Activated CD4-positive, alpha-beta T cell treated with anti-CD3 and anti-CD28 coated beads, Interleukin-2, amount 10 ng/mL, durations not matched to agents 24 days and 14 days (primary cell): ENCODE measurements around the gene CHCHD3. TPM values are rescaled to one million over a fixed set of nuclear protein-coding genes. Genes with fewer than 3 reads are reported as not detected.

Experiments used
- DNase-seq: peaks from one replicate; pipeline ENCODE4 v3.0.0; 2022
- H3K27ac Mint-ChIP-seq: one replicate; pipeline ENCODE4 v1.8.0; 2022; ENCODE audit warnings: mild to moderate bottlenecking, mixed read lengths
- H3K27me3 Mint-ChIP-seq: one replicate; pipeline ENCODE4 v1.8.0; 2022; ENCODE audit warnings: mixed read lengths
- H3K36me3 Mint-ChIP-seq: one replicate; pipeline ENCODE4 v1.8.0; 2022; ENCODE audit warnings: low read depth, mild to moderate bottlenecking, mixed read lengths
- H3K4me1 Mint-ChIP-seq: one replicate; pipeline ENCODE4 v1.8.0; 2021; ENCODE audit warnings: mixed read lengths
- H3K4me3 Mint-ChIP-seq: one replicate; pipeline ENCODE4 v1.8.0; 2022; ENCODE audit warnings: mild to moderate bottlenecking, moderate library complexity, mixed read lengths
- H3K9me3 Mint-ChIP-seq: one replicate; pipeline ENCODE4 v1.8.0; 2021; ENCODE audit warnings: mixed read lengths
- intact Hi-C: fragments of 100-400 bp; cut with micrococcal nuclease; formaldehyde crosslinking; loops from one replicate; pipeline ENCODE4 v1.15.1; 2023
- total RNA-seq: library from RNA; stranded (reverse); gene quantifications from 2 replicates; pipeline ENCODE4 v1.2.3, GENCODE V29; 2022

CHCHD3 gene
- total RNA-seq, 1 donor from 2014 or later: 76.2 TPM

GRCh38 chr7:132750530-132751217 is 331.2 kb downstream of the CHCHD3 start:
- Mint-ChIP-seq H3K27ac (no peak overlapping the region), H3K9me3 (no peaks in the 10 kb centered on the region), H3K27me3 (peaks cover 2% of the 10 kb centered on the region), H3K36me3 (no peaks in the 10 kb centered on the region), H3K4me3 (no peak overlapping the region), H3K4me1 (no peaks in the 10 kb centered on the region)
- intact Hi-C loops: no loop called here
- no peak for DNase-seq

GRCh38 chr7:132750096-132750495 is 331.8 kb downstream of the CHCHD3 start:
- intact Hi-C loops: no loop called here
- Mint-ChIP-seq H3K4me3 (no peak overlapping the region), H3K27me3 (peaks cover 2% of the 10 kb centered on the region)

GRCh38 chr7:132745510-132745909 is 336.4 kb downstream of the CHCHD3 start:
- H3K4me1 Mint-ChIP-seq: no peaks in the 10 kb centered on the region

More at GRCh38 chr7:132750096-132750495, 331.8 kb downstream of the CHCHD3 start:
- DNase-seq: no peak
- H3K36me3 Mint-ChIP-seq: no peaks in the 10 kb centered on the region
- no peak overlapping the region for H3K27ac Mint-ChIP-seq
- no peaks in the 10 kb centered on the region for H3K9me3 Mint-ChIP-seq
- H3K4me1 Mint-ChIP-seq: no peaks in the 10 kb centered on the region

GRCh38 chr7:132743974-132744373 is 337.9 kb downstream of the CHCHD3 start:
- Mint-ChIP-seq H3K4me1 (no peaks in the 10 kb centered on the region), H3K36me3 (no peaks in the 10 kb centered on the region), H3K27ac (no peak overlapping the region), H3K9me3 (peaks cover 3% of the 10 kb centered on the region), H3K4me3 (no peak overlapping the region), H3K27me3 (peaks cover 4% of the 10 kb centered on the region)
- DNase-seq: no peak
- intact Hi-C loops: no loop called here

More at GRCh38 chr7:132745510-132745909, 336.4 kb downstream of the CHCHD3 start:
- DNase-seq: no peak
- Mint-ChIP-seq H3K27me3 (peaks cover 4% of the 10 kb centered on the region), H3K27ac (no peak overlapping the region), H3K9me3 (peaks cover 3% of the 10 kb centered on the region), H3K4me3 (no peak overlapping the region), H3K36me3 (no peaks in the 10 kb centered on the region)
- intact Hi-C loops: no loop called here

- no peak for DNase-seq
- Mint-ChIP-seq H3K36me3 (no peaks in the 10 kb centered on the region), H3K4me3 (no peak overlapping the region), H3K27ac (no peak overlapping the region), H3K27me3 (peaks cover 6% of the 10 kb centered on the region), H3K9me3 (peaks cover 3% of the 10 kb centered on the region), H3K4me1 (no peaks in the 10 kb centered on the region)
- intact Hi-C loops: no loop called here
Observed at GRCh38 chr7:132742189-132742612, 339.7 kb downstream of the CHCHD3 start.

GRCh38 chr7:132740176-132740575 is 341.7 kb downstream of the CHCHD3 start:
- peaks cover 3% of the 10 kb centered on the region for H3K9me3 Mint-ChIP-seq
- no peak overlapping the region for H3K27ac Mint-ChIP-seq
- intact Hi-C loops: no loop called here
- peaks cover 6% of the 10 kb centered on the region for H3K27me3 Mint-ChIP-seq
- no peak for DNase-seq
- no peaks in the 10 kb centered on the region for H3K4me1 Mint-ChIP-seq
- H3K4me3 Mint-ChIP-seq: no peak overlapping the region
- H3K36me3 Mint-ChIP-seq: no peaks in the 10 kb centered on the region

- Mint-ChIP-seq H3K4me1 (no peaks in the 10 kb centered on the region), H3K9me3 (peaks cover 2% of the 10 kb centered on the region), H3K36me3 (no peaks in the 10 kb centered on the region), H3K27me3 (peaks cover 6% of the 10 kb centered on the region), H3K27ac (no peak overlapping the region), H3K4me3 (no peak overlapping the region)
- no peak for DNase-seq
- intact Hi-C loops: no loop called here
Observed at GRCh38 chr7:132739271-132739955, 342.5 kb downstream of the CHCHD3 start.

- H3K36me3 Mint-ChIP-seq: no peaks in the 10 kb centered on the region
Observed at GRCh38 chr7:132738254-132738653, 343.6 kb downstream of the CHCHD3 start.

GRCh38 chr7:132735476-132735875 is 346.4 kb downstream of the CHCHD3 start:
- intact Hi-C loops: no loop called here
- Mint-ChIP-seq H3K27me3 (peaks cover 5% of the 10 kb centered on the region), H3K36me3 (no peaks in the 10 kb centered on the region), H3K4me1 (no peaks in the 10 kb centered on the region), H3K4me3 (no peak overlapping the region), H3K27ac (no peak overlapping the region), H3K9me3 (no peaks in the 10 kb centered on the region)
- DNase-seq: no peak

More at GRCh38 chr7:132738254-132738653, 343.6 kb downstream of the CHCHD3 start:
- DNase-seq: no peak
- H3K4me3 Mint-ChIP-seq: no peak overlapping the region
- H3K4me1 Mint-ChIP-seq: no peaks in the 10 kb centered on the region
- no peaks in the 10 kb centered on the region for H3K9me3 Mint-ChIP-seq
- intact Hi-C loops: no loop called here
- no peak overlapping the region for H3K27ac Mint-ChIP-seq
- H3K27me3 Mint-ChIP-seq: peaks cover 6% of the 10 kb centered on the region

Other genes with a start within 250 kb of the CHCHD3 start
- 50.0 and 53.0 TPM in 2 replicates for gene EXOC4, start 171.0 kb upstream of the CHCHD3 start, total RNA-seq